IPS-20b (cell line): Measurements from ENCODE around the gene CEP350.
A peak's percentile ranks its signal among the peaks of the same experiment; 100 is the strongest.

Experiments used
- H3K27ac ChIP-seq: one replicate; pipeline ENCODE4 v1.5.1; 2013; ENCODE audit warnings: low read length
- H3K27me3 ChIP-seq: 2 replicates; pipeline ENCODE4 v1.6.1; 2013; ENCODE audit warnings: mild to moderate bottlenecking, low read length, inconsistent platforms; ENCODE audit not compliant: insufficient read depth
- H3K36me3 ChIP-seq: 2 replicates; pipeline ENCODE4 v1.6.1; 2013; ENCODE audit warnings: low read depth, mild to moderate bottlenecking, inconsistent platforms, low read length, moderate library complexity; ENCODE audit not compliant: insufficient read depth
- H3K4me1 ChIP-seq: 2 replicates; pipeline ENCODE4 v1.6.1; 2013; ENCODE audit warnings: mild to moderate bottlenecking, control low read depth, inconsistent platforms, low read length, moderate library complexity; ENCODE audit not compliant: insufficient read depth
- H3K4me3 ChIP-seq: 2 replicates; pipeline ENCODE4 v1.5.1; 2013; ENCODE audit warnings: mild to moderate bottlenecking, low read length, inconsistent platforms
- H3K9ac ChIP-seq: 2 replicates; pipeline ENCODE4 v1.6.1; 2013; ENCODE audit warnings: low read depth, mild to moderate bottlenecking, inconsistent platforms, low read length, moderate library complexity
- H3K9me3 ChIP-seq: 2 replicates; pipeline ENCODE4 v1.6.1; 2013; ENCODE audit warnings: mild to moderate bottlenecking, low read depth, low read length, inconsistent platforms; ENCODE audit not compliant: insufficient read depth

Gene CEP350, protein sequence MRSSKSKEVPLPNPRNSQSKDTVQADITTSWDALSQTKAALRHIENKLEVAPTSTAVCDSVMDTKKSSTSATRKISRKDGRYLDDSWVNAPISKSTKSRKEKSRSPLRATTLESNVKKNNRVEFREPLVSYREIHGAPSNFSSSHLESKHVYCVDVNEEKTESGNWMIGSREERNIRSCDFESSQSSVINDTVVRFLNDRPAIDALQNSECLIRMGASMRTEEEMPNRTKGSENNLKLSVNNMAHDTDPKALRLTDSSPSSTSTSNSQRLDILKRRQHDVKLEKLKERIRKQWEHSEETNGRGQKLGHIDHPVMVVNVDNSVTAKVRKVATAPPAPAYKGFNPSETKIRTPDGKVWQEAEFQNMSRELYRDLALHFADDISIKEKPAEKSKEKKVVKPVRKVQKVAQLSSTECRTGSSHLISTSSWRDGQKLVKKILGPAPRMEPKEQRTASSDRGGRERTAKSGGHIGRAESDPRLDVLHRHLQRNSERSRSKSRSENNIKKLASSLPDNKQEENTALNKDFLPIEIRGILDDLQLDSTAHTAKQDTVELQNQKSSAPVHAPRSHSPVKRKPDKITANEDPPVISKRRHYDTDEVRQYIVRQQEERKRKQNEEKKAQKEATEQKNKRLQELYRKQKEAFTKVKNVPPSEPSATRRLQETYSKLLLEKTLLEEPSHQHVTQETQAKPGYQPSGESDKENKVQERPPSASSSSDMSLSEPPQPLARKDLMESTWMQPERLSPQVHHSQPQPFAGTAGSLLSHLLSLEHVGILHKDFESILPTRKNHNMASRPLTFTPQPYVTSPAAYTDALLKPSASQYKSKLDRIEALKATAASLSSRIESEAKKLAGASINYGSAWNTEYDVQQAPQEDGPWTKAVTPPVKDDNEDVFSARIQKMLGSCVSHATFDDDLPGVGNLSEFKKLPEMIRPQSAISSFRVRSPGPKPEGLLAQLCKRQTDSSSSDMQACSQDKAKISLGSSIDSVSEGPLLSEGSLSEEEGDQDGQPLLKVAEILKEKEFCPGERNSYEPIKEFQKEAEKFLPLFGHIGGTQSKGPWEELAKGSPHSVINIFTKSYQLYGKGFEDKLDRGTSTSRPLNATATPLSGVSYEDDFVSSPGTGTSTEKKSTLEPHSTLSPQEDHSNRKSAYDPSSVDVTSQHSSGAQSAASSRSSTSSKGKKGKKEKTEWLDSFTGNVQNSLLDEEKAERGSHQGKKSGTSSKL (N-terminal part only)

DNA sequence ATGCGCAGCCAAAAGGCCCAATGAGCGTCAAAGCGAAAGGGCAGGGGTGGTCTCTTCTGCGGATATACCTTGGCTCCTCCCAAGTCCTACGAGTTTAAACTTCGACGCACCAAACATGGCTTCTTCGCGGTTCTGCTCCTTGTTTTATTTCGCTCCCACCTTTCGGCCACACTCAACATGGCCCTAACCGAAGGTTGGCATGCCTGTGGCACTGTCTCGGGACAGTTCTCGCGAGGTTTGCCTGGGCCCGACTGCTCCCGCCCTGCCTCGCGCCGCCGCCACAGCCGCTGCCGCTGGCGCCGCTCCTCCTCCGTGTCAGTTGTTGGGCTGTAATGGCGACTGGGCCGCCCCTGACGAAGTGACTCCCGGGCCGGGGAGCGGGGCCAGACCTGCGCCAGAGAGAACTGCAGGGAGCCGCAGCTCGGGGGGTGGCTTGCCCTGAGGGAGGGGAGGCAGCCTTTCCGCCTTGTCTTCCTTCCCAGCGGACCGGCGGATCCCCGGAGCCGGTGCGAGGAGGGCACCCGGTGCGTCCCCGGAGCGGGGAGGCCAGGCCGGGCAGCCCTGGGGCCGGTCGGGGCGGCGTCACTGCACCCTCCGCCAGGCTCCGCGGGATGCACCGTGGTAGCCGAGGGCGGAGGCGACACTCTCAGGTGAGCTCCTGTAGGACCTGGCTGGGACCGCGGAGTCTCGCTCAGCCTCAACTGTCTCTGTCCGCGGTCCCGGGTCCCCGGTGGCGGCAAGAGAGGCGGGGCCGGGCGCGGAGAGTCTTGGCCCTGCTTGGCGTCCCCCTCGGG is at the start of gene CEP350:
Gene CEP350, plus strand, starts transcription at position 318 of the 794 bp plus-strand sequence. CDS start 31,372 bp downstream, outside the sequence.
- Histone ChIP-seq H3K4me1 (peaks cover 8% of the 10 kb centered on the region; the same call in 1 of the 2 replicates), H3K27ac (peak within 1 kb of the TSS; percentile 35), H3K4me3 (peak within 1 kb of the TSS; percentile 86), H3K9ac (peak within 1 kb of the TSS; percentile 87), H3K9me3 (no peaks in the 10 kb centered on the region), H3K27me3 (no peaks in the 10 kb centered on the region), H3K36me3 (no peaks in the 10 kb centered on the region)

DNA sequence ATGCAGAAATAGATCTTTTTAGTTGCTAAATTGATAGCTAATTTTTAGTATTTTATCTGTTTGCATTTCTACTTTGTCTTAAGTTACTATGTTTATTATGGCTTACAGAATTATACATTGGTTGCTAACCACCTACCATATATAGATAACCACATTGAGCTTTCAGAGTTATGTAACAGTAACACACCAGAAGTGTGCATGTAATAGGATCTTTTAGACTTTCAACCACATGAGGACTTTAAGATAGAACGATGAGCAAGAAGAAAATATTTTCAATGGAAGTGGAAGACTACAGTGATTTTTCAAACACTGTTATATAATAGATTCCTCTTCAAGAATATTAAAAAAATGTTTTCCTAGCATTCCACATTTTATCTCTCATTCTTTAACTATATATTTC is 43.7 kb upstream of the CEP350 start:
- no peak overlapping the region for H3K4me3 ChIP-seq
- no peak overlapping the region for H3K9ac ChIP-seq
- peaks cover 38% of the 10 kb centered on the region for H3K36me3 ChIP-seq

DNA sequence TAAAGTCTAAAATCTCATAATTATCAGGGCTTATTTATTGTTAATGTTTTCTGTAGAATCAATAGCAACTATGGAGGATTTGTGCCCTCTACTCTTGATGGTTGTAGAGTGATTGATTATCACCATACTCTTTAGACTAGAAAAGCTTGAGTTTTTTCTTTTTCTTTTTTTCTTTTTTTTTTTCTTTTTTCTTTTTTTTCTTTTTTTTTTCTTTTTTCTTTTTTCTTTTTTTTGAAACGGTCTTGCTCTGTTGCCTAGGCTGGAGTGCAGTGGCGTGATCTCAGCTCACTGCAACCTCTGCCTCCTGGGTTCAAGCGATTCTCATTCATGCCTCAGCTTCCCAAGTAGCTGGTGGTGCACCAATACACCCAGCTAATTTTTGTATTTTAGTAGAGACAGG is 42.8 kb upstream of the CEP350 start:
- Histone ChIP-seq H3K36me3 (peaks cover 40% of the 10 kb centered on the region), H3K27me3 (no peaks in the 10 kb centered on the region), H3K27ac (no peak overlapping the region), H3K9ac (no peak overlapping the region), H3K9me3 (no peaks in the 10 kb centered on the region), H3K4me1 (no peaks in the 10 kb centered on the region), H3K4me3 (no peak overlapping the region)

More for the DNA sequence above, 43.7 kb upstream of the CEP350 start:
- no peaks in the 10 kb centered on the region for H3K27me3 ChIP-seq
- no peak overlapping the region for H3K27ac ChIP-seq
- H3K9me3 ChIP-seq = no peaks in the 10 kb centered on the region
- H3K4me1 ChIP-seq = no peaks in the 10 kb centered on the region

DNA sequence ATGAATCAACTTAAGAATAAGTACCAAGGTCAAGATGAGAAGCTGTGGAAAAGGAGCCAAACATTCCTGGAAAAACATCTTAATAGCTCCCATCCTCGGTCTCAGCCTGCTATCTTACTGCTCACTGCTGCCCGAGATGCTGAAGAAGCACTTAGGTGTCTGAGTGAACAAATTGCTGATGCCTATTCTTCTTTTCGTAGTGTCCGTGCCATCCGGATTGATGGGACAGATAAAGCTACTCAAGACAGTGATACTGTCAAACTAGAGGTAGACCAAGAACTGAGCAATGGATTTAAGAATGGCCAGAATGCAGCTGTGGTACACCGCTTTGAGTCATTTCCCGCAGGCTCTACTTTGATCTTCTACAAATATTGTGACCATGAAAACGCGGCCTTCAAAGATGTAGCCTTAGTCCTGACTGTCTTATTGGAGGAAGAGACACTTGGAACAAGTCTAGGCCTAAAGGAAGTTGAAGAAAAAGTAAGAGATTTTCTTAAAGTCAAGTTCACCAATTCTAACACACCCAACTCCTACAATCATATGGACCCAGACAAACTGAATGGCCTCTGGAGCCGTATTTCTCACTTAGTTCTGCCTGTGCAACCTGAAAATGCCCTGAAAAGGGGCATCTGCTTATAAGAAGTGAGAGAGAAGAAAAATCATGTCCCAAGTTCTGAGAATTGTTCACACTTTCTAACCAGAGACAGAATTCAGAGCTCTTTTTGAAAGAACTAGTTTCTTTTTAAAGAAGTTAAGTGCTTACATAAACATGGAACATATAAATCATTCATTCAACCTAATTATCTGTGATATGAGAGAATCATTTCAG is 36.8 kb upstream of the CEP350 start:
- Histone ChIP-seq H3K4me1 (peaks cover 18% of the 10 kb centered on the region), H3K27me3 (no peaks in the 10 kb centered on the region), H3K4me3 (no peak overlapping the region), H3K36me3 (peaks cover 39% of the 10 kb centered on the region), H3K27ac (no peak overlapping the region), H3K9me3 (no peaks in the 10 kb centered on the region), H3K9ac (no peak overlapping the region)

DNA sequence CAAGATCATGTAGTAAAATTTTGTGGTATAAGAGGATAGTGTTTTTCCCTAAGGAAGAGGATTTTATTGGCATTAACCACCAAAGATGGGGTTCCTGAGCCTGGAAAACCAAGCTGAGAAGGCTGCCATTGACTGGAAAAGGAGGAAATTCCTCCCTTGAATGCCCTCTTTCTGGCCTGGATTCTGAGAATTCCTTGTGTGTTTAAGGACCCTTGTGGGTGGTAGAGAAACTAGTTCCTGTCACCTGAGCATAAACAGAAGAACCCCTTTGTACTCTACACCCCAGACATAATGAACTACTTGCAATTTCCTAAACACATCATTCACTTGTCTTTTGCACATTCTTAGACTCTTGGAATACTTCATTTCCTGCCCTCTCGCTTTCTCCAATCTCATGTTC is 33.1 kb upstream of the CEP350 start:
- 0 out of 2 replicates have a peak overlapping the region, but pooled peaks have one; percentile 15 for H3K4me3 ChIP-seq
- peaks cover 18% of the 10 kb centered on the region for H3K4me1 ChIP-seq
- H3K36me3 ChIP-seq = peaks cover 17% of the 10 kb centered on the region

DNA sequence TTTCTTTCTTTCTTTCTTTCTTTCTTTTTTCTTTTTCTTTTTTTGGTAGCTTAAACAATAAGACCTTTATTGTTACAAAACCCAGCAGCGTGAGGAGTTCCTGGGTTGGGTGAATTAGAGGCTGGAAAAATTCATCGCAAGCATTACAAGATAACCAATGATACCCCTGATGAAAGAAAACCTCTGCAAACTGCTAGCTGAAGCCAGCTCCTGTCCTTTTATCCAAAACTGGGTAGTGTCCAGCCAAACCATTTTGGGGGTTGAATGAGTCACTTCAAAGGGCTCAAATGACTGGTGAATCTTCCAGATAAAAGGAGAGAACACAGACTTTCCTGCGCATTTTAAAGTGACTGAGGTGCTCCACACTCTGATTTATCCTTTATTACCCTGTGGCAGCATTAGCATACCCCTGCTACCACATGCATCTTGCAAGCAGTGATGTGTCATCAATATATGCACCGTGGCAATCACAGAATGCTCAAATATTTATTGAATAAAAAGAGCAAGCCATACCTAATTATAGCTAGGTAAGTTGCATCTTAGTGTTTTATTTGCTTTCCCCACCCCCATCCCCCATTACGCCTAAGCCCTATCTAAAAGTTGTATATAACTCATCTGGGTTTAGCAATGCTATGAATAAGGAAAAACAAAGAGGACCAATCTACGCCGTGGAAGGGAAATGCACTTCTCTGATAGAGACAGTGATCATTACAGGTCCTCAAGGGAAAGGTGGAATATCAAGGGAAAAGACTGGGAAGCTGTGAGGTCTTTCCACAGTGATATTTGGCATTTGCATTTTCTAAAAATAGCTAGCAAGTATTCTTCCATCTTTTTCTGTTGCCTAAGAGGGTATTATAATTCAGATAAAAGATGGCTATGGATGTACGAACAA is 32.4 kb upstream of the CEP350 start:
- no peak overlapping the region for H3K4me3 ChIP-seq

More for the DNA sequence above, 33.1 kb upstream of the CEP350 start:
- Histone ChIP-seq H3K27ac (no peak overlapping the region), H3K27me3 (no peaks in the 10 kb centered on the region), H3K9me3 (no peaks in the 10 kb centered on the region), H3K9ac (no peak overlapping the region)

DNA sequence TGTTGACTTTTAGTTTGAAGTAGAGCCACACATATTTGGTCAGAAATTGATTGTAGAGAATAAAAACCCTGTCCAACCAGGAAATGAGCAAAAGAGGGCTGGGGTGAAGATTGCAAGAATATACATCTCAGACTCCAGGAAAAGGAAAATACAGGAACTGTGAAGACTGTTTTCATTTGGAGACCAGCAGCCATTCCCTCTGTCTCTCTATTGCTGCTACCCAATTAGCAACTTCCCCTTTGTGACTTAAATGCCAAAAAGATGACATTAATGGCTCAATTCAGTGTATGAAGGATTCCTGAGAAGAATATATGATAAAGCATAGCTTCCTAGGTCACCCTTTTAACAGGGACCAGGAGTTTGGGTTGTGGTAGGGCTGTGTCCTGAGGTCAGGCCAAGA is 31.6 kb upstream of the CEP350 start:
- Histone ChIP-seq H3K36me3 (peaks cover 7% of the 10 kb centered on the region), H3K4me1 (peaks cover 18% of the 10 kb centered on the region), H3K27ac (no peak overlapping the region), H3K4me3 (no peak overlapping the region), H3K9me3 (no peaks in the 10 kb centered on the region), H3K9ac (no peak overlapping the region), H3K27me3 (no peaks in the 10 kb centered on the region)

More for the DNA sequence above, 32.4 kb upstream of the CEP350 start:
- Histone ChIP-seq H3K4me1 (peaks cover 18% of the 10 kb centered on the region), H3K36me3 (peaks cover 15% of the 10 kb centered on the region), H3K9ac (no peak overlapping the region; the same call in 1 of the 2 replicates), H3K27ac (no peak overlapping the region), H3K27me3 (no peaks in the 10 kb centered on the region), H3K9me3 (no peaks in the 10 kb centered on the region)

DNA sequence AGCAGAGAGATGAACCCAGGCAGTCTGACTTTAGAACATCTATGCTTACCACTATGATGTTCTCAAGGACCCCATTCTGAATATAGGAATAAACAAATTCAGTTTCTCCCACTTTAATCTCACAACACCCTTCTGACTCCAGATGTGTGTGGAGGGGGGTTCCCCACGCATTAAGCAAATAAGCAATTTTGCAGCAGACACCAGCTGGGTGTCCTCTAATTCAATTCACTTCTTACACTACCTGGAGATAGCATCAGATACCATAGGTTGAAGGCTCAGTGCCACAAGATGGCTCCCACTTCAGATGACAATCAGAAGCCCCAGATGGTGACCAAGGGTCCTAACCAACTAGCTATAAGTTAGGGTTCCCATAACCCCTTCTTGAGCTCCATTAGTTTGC is 30.3 kb upstream of the CEP350 start:
- Histone ChIP-seq H3K27me3 (no peaks in the 10 kb centered on the region), H3K9ac (no peak overlapping the region), H3K4me3 (no peak overlapping the region), H3K27ac (no peak overlapping the region), H3K36me3 (no peaks in the 10 kb centered on the region), H3K9me3 (no peaks in the 10 kb centered on the region), H3K4me1 (peaks cover 18% of the 10 kb centered on the region)

DNA sequence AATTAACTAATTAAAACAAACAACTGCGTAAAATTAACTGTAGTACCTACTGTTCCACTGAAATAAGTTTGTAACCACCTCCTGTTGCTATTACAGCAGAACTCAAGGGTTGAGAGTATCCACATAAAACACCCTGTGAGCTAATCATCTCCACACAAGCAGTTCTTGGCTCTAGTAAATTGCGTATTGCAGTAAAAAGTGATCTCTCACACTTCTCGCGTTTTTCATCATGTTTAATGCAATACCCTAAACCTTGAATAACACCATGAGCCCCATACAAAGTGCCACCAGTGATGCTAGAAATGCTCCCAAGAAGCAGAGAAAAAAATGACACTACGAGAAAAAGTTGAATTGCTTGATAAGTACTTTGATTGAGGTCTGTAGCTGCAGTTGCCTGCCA is 29.3 kb upstream of the CEP350 start:
- no peaks in the 10 kb centered on the region for H3K27me3 ChIP-seq
- no peak overlapping the region for H3K27ac ChIP-seq
- H3K9me3 ChIP-seq = no peaks in the 10 kb centered on the region
- peaks cover 18% of the 10 kb centered on the region for H3K4me1 ChIP-seq
- H3K4me3 ChIP-seq = no peak overlapping the region
- no peak overlapping the region for H3K9ac ChIP-seq
- H3K36me3 ChIP-seq = no peaks in the 10 kb centered on the region
